Measurements from ENCODE around the gene SLC13A1. TPM values are rescaled to one million over a fixed set of nuclear protein-coding genes. Genes with fewer than 3 reads are reported as not detected.

The SLC13A1 gene, protein sequence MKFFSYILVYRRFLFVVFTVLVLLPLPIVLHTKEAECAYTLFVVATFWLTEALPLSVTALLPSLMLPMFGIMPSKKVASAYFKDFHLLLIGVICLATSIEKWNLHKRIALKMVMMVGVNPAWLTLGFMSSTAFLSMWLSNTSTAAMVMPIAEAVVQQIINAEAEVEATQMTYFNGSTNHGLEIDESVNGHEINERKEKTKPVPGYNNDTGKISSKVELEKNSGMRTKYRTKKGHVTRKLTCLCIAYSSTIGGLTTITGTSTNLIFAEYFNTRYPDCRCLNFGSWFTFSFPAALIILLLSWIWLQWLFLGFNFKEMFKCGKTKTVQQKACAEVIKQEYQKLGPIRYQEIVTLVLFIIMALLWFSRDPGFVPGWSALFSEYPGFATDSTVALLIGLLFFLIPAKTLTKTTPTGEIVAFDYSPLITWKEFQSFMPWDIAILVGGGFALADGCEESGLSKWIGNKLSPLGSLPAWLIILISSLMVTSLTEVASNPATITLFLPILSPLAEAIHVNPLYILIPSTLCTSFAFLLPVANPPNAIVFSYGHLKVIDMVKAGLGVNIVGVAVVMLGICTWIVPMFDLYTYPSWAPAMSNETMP
- total RNA-seq, result not detected

DNA sequence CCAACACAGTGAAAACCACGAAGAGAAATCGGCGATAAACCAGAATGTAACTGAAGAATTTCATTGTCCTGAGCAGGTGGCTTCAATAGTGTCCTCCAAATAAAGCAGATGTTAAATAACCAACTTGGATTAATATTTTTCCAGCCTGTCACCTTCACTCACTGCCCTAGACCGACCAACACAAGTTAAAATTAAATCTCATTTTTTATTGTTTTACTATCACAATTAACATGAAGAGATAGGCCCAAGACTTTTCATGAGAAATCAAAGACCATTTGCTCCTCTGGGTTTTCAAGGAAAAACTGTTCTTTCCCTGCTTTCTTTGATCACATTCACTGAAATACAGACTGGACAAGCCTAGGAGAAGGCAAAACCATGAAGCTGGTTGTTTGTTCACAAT is at the start of gene SLC13A1:
Gene SLC13A1, minus strand, starts transcription at position 87 of the 400 bp plus-strand sequence. Its CDS starts 23 bp downstream, at position 64.
- Histone ChIP-seq H3K9me3 (no peaks in the 10 kb centered on the region), H3K27me3 (no peaks in the 10 kb centered on the region), H3K27ac (no peak within 1 kb of the TSS), H3K4me3 (no peak within 1 kb of the TSS), H3K36me3 (no peaks in the 10 kb centered on the region), H3K4me1 (no peaks in the 10 kb centered on the region)
- DNase-seq (ENCODE audit: low spot score), result no peak
- TF ChIP-seq, protein P1, sequence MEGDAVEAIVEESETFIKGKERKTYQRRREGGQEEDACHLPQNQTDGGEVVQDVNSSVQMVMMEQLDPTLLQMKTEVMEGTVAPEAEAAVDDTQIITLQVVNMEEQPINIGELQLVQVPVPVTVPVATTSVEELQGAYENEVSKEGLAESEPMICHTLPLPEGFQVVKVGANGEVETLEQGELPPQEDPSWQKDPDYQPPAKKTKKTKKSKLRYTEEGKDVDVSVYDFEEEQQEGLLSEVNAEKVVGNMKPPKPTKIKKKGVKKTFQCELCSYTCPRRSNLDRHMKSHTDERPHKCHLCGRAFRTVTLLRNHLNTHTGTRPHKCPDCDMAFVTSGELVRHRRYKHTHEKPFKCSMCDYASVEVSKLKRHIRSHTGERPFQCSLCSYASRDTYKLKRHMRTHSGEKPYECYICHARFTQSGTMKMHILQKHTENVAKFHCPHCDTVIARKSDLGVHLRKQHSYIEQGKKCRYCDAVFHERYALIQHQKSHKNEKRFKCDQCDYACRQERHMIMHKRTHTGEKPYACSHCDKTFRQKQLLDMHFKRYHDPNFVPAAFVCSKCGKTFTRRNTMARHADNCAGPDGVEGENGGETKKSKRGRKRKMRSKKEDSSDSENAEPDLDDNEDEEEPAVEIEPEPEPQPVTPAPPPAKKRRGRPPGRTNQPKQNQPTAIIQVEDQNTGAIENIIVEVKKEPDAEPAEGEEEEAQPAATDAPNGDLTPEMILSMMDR (IDR thresholded peaks at IDR 0.05), result no peak

DNA sequence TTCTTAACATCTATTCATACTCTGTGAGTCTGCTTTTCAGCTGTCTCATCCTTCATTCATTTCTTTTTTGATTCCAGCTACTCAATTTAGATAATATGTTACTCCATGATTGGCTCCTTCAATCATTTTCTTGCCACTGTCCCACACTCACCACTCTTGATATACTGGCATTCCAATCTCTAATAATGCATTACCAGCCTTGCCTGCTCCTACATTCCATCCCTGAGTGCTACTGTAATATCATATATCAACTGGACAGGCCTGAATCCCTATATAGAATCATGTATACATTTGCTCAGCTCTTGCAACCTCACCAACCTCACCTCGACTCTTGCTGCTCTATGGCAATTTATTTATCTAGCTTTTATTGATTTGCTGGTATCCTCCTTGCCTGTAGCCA is 45.0 kb upstream of the SLC13A1 start:
- no peaks in the 10 kb centered on the region for H3K4me1 ChIP-seq
- no peaks in the 10 kb centered on the region for H3K36me3 ChIP-seq
- TF ChIP-seq, protein P1 (IDR thresholded peaks at IDR 0.05), result no peak
- DNase-seq (ENCODE audit: low spot score), result no peak
- H3K27me3 ChIP-seq, result no peaks in the 10 kb centered on the region
- H3K27ac ChIP-seq, result no peak overlapping the region
- no peaks in the 10 kb centered on the region for H3K9me3 ChIP-seq
- no peak overlapping the region for H3K4me3 ChIP-seq

DNA sequence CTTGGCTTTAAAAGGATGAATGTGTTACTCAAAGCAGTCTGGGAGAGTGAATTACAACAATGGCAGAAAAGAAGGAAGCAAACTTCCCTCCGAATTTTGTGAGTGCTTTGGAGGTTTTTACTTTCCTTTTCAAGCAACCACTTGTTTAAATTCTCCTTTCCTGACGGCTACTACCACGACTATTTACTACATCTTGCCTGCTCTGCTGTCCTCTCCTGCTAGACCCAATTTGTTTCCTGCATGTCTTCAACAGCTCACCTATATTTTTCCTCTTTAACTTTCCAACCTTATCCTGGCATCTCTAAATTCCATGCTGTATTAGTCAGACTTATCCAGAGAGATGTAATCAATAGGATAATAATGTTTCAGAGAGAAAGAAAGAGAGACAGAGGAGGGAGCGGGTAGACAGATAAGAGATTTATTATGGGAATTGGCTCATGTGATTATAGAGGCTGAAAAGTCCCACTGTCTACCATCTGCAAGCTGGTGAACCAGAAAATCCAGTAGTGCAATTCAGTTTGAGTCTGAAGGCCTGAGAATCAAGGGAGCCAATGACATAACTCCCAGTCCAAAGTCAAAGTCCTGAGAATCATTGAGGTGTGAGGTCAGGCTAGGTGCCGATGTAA is 42.8 kb upstream of the SLC13A1 start:
- no peak for DNase-seq (ENCODE audit: low spot score)
- Histone ChIP-seq H3K9me3 (no peaks in the 10 kb centered on the region), H3K36me3 (no peaks in the 10 kb centered on the region), H3K27me3 (no peaks in the 10 kb centered on the region), H3K4me3 (no peak overlapping the region), H3K27ac (no peak overlapping the region), H3K4me1 (no peaks in the 10 kb centered on the region)
- TF ChIP-seq, protein P1 (IDR thresholded peaks at IDR 0.05), result no peak

DNA sequence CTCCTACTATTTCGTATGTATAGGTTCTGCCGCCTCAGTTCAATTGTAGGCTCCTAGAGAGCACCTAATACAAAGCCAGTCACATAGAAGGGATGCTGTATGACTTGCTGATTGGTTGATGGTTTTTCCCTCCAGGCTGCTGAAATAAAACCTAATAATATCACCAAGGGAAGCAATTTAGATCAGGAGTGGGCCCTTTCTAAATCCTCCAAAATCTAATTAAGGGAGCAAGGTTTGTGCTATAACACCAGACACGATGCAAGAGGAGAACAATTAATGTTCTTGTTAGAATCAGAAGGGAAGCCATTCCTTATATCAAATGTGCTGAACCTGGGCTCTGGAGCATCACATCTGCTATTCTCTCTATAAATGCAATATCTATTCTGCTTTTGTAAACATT is 42.0 kb upstream of the SLC13A1 start:
- no peaks in the 10 kb centered on the region for H3K9me3 ChIP-seq
- H3K27ac ChIP-seq, result no peak overlapping the region
- no peaks in the 10 kb centered on the region for H3K4me1 ChIP-seq
- H3K4me3 ChIP-seq, result no peak overlapping the region
- H3K27me3 ChIP-seq, result no peaks in the 10 kb centered on the region
- no peaks in the 10 kb centered on the region for H3K36me3 ChIP-seq
- TF ChIP-seq, protein P1 (IDR thresholded peaks at IDR 0.05), result no peak
- no peak for DNase-seq (ENCODE audit: low spot score)

DNA sequence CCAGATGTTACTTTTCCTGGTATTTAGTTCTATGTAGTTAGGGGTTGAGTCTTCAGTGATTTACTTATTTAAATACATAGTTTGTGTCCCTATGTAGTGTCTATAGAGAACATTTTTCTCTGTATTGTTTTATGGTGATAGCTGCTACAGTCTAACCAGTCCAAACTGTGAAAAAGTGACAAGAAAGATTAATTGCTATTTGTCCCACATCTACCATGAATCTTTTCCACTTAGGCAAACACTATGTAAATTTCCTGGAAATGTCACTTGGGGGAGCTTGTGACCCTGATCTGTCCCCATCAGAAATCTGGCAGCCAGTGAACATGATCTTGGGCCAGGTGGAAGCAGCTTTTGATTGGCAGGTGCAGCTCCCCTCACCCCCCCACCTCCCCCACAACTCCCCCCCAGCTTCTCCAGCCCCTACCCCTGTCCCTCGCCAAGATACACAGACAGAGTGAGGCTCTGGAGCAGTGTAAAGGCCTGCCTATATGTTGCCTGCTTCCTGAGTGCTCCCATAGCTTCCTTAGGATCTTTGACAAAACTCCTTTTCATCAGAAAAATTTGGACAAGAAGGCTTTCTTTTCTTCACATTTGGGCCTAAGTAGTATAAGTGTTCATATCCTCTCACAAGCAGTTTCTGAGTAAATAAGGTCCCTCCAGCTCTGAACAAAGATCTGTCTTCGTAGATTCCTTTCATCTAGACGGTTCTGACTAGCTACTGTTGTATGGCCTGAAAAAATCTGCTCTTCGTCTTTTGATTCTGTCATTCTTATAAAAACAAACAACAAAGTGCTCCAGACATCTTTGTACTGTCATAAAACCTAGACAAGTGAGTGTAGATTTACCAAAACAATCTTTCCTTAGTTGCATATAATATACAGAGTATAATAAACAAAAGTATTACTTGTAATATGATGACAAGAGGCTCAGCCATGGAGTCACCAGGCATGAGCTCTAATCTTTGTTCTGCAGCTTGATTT is 31.5 kb upstream of the SLC13A1 start:
- H3K4me3 ChIP-seq, result no peak overlapping the region
- no peaks in the 10 kb centered on the region for H3K4me1 ChIP-seq
- H3K9me3 ChIP-seq, result no peaks in the 10 kb centered on the region
- H3K27ac ChIP-seq, result no peak overlapping the region
- DNase-seq (ENCODE audit: low spot score), result no peak
- no peaks in the 10 kb centered on the region for H3K27me3 ChIP-seq
- H3K36me3 ChIP-seq, result no peaks in the 10 kb centered on the region
- TF ChIP-seq, protein P1 (IDR thresholded peaks at IDR 0.05), result no peak
